Fibroblast of peridontal ligament (primary cell): ENCODE results near the gene UVSSA.

ENCODE experiments used
- DNase-seq: peaks from one replicate; pipeline ENCODE4 v3.0.0-alpha.2; 2010; ENCODE audit errors: extremely low read depth

The UVSSA gene

GRCh38 chr4:1317177-1318045 is 29.6 kb upstream of the UVSSA start:
- no peak for DNase-seq

- DNase-seq, result no peak
Measured at GRCh38 chr4:1318046-1318375, 29.0 kb upstream of the UVSSA start.

GRCh38 chr4:1318488-1319213 is 28.4 kb upstream of the UVSSA start:
- no peak for DNase-seq

- no peak for DNase-seq
Measured at GRCh38 chr4:1321486-1321885, 25.5 kb upstream of the UVSSA start.

GRCh38 chr4:1321946-1322650 is 24.9 kb upstream of the UVSSA start:
- no peak for DNase-seq

- DNase-seq, result no peak
Measured at GRCh38 chr4:1323280-1323634, 23.8 kb upstream of the UVSSA start.

GRCh38 chr4:1323635-1324442 is 23.2 kb upstream of the UVSSA start:
- DNase-seq, result peak; percentile 85

GRCh38 chr4:1324443-1325175 is 22.4 kb upstream of the UVSSA start:
- peak; percentile 38 for DNase-seq

- DNase-seq, result no peak
Measured at GRCh38 chr4:1325176-1325480, 21.9 kb upstream of the UVSSA start.

GRCh38 chr4:1325681-1326635 is 21.1 kb upstream of the UVSSA start:
- DNase-seq, result no peak

GRCh38 chr4:1326751-1327525 is 20.1 kb upstream of the UVSSA start:
- no peak for DNase-seq

- DNase-seq, result no peak
Measured at GRCh38 chr4:1327526-1328266, 19.3 kb upstream of the UVSSA start.

GRCh38 chr4:1328267-1329155 is 18.5 kb upstream of the UVSSA start:
- DNase-seq, result no peak

GRCh38 chr4:1329408-1330371 is 17.3 kb upstream of the UVSSA start:
- no peak for DNase-seq

- no peak for DNase-seq
Measured at GRCh38 chr4:1330761-1331590, 16.0 kb upstream of the UVSSA start.
